ENCODE data around the gene MAN2A1. TPM values are rescaled to one million over a fixed set of nuclear protein-coding genes. Genes with fewer than 3 reads are reported as not detected.
A peak's percentile ranks its signal among the peaks of the same experiment; 100 is the strongest.

The MAN2A1 gene
- total RNA-seq, 1 donor from 2014 or later: 66.2 TPM

DNA sequence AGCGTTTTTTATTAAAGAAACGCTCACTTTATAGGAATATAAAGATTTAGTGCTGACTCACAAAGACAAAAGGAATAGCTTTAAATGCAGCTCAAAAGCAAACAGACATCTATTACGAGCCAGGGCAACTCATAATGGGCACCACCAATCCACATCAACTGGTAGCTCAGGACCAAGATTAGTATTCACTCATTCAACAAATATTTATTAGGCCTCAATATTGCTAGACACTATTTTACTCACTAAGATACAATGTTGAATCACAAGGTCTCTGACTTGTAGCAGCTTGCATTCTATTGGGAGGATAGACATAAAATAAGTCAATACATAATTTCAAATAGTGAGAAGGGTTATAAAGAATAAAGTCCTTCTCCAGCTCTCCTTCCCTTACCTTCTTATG, 8.0 kb upstream of the MAN2A1 start:
- no peak for DNase-seq (ENCODE audit: low read depth)

DNA sequence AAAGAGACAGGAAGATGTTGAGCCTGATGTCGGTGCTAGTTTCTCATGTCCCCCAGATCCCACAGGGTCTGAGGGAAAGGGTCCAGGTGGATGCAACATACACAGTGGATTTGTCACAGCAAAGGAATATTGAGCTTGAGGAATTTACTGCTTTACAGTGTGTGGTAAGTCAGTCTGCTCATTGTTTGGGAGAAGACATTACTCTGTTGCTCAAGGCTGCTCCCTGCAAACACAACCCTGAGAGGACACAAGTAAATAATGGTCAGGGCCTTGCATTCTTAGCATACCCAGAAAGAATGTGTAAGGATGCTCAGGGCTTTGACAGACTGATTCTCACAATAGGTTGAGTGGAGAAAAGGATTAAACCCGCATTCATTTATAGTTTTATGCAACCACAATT, 7.3 kb upstream of the MAN2A1 start:
- DNase-seq (ENCODE audit: low read depth): peak; percentile 63

DNA sequence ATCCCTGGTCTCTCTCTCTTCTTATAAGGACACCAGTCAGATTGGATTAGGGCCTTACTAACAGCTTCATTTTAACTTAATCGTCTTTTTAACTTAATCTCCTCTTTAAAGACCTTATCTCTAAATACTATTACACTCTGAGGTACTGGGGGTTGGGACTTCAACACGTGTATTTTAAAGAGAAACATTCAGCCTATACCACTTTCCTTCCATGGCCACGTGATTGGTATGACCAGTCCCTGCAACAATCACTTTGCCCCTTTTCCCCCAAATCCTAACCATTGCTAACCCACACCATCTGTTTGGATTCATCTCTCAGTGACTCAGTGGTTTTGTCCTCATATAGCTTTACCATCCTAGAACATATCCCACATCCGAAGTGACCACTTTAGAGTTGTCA, 3.8 kb upstream of the MAN2A1 start:
- DNase-seq (ENCODE audit: low read depth): no peak

DNA sequence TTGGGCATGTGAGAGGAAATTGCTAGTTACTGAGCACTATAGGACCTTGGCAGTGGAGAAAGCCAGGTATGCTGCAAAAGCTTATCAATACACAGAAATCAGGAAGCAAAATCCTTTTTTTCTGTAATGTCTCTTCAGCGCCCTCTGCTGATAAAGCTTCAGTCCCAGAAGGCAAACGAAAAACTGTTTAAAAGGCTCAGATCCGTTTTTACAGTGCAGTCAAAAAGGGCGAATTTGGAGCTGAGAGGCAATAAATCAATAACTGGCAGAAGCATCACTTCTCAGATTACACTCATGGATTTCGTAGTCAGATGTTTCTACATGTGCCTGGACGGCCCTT, 1.1 kb upstream of the MAN2A1 start:
- DNase-seq (ENCODE audit: low read depth): peak; percentile 46

DNA sequence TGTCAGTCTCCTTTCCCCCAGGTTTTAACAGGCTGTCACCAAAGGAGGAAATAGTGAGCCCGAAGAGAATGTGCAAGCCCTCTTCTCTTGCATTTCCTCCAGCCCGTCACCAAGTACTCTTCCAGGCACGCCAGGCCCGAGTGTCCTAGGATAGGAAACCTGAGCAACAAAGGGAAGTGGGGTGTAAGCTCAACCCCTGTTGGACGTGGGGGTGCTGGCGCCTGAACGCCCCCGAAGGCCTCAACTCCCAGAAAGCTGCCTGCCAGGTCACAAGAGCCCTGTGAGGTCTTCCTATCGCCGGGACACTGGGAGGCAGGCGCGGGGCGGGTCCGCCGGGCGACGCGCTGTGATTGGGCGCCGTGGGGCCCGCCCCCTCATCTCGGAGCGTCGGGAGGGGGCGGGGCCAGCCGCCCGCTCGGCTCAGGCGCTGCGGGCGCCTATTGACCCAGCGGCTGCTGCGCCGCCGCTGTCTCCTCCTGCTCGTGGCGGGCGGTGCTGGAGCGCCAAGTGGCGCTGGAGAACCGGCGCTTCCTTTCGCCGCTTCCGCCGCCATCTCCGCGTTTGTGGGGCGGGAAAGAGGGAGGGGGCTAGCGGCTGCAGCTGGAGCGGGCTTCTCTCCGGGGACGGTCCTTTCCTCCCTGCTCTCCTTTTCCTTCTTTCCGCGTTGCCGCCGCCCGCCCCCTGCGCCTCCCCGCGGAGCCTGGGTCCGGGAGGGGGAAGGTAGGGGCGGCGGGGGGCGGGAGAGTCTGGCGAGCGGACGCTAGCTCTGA, 572 bp upstream of the MAN2A1 start:
- DNase-seq (ENCODE audit: low read depth): peak; percentile 67

DNA sequence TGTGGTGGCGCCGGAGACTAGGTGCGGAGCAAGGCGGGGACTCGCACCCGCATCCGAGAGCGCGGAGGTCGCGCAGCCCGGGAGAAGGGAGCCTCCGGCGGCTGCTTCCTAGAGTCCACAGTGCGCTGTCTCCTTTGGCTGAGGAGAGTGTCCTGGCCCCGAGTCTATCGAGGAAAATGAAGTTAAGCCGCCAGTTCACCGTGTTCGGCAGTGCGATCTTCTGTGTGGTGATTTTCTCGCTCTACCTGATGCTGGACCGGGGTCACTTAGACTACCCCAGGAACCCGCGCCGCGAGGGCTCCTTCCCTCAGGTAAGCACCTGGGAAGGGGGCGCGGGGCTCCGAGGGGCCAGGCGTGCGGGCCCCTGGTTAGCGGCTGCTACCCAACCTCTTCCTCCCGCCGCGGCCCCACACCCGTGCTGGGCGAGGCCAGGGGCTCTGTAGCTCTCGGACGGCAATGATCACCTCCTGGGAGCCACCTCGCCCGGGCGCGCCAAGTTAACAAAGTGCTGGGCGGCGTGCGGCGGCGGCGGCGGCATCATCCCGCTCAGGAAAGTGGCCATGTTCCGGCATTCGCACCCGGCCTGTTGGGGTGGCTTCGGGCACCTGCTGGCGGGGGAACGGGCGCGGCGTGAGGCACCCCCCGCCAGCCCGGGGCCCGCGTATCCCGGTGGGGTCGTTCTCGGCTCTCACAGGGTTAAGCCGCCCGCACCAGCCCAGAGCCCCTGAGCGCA, 681 bp downstream of the MAN2A1 start:
- DNase-seq (ENCODE audit: low read depth): no peak

DNA sequence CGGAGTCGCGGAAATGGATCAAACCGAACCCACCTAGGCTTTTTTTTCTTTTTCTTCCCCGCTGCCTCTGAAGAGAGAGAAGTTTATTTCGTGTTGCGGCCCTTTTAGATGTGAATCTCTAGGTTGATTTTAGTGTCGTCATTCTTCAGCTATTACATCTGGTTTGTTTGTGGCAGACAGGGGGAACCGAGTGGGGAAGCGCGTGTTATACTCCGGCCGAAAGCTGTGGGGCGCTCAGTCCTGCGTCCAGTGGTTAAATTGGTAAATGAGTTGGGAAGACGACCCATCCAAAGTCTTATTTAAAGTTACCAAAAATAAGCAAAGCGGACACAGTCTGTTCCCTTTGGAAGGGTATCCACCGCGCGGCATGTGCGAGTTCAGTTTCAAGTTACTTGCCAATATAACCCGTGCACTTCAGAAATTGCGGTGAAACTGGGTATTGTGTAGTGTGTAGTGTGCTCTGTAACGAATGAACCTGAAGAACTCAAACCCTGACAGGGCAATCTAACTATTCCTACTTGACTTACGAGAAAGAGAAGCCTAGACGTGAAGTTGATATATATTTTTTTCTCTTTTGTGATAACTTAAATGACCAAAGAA, 1.3 kb downstream of the MAN2A1 start:
- DNase-seq (ENCODE audit: low read depth): peak; percentile 73

DNA sequence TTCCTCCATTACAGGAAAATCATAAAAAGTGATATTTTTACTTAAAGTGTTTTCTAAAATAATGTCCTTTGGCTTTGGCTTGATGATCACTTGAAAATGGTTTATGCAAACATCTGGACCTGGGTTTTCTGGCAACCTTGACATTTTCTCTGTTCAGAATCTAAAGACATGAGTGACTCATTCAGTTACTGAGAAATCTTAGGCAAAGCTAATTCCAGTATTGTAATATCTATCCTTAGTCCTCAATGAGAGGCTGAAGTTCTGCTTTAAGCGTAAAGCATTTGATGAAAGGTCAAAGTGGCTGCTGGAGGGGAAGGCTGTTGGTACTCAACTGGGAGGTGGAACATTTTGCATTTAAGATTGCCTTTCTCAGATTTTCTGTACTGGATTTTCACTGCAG, 2.3 kb downstream of the MAN2A1 start:
- peak; percentile 62 for DNase-seq (ENCODE audit: low read depth)

DNA sequence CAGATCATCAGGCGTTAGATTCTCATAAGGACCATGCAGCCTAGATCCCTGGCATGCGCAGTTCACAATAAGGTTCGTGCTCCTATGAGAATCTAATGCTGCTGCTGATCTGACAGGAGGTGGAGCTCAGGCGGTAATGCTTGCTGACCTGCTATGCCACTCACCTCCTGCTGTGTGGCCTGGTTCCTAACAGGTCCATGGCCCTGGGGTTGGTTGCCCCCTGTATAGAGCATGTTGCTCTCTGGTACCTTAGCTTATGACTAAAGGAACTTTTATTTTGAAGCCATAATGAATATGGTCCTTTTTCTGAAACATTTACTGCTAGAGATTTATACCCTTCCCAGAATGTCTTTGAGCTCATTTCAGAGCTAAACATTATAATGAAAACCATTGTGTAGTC, 3.1 kb downstream of the MAN2A1 start:
- DNase-seq (ENCODE audit: low read depth): no peak

DNA sequence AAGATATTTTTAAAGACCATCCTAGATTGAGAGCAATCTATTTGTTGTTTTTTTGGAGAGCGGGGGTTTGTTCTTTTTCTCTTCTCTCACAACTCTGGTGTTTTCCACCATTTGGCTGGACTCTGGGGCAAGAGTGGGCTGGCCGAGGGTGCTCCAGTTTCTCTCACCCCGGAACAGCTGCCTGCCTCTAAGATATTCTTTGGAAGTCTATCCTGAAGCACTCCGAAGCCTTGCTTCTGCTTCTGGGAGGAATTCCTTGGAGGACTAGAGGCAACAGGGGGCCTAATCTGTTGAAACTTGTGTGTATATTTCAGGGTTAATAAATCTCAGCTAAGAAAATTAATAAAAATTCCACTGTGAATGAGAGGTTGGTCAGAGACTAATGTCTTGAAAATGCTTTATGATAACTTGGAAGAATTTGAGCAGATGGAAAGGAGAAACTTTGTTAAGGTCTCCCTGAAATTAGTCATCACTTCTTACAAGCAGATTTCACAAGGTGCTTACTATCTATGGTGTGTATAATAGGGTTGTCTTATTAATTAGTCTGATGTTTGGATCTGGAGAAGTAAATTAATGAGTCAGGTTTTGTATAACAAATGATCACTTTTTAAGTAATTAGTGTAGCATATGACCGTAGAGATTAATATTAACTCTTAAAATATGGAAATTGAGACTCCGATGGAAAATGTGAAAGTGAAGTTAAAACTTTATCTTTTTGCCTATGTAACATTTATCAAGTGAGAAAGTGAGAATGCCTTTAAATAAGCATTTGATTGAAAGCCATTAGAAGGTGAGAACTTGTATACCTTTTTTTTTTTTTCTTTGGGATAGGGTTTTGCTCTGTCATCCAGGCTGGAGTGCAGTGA, 4.0 kb downstream of the MAN2A1 start:
- DNase-seq (ENCODE audit: low read depth): no peak

DNA sequence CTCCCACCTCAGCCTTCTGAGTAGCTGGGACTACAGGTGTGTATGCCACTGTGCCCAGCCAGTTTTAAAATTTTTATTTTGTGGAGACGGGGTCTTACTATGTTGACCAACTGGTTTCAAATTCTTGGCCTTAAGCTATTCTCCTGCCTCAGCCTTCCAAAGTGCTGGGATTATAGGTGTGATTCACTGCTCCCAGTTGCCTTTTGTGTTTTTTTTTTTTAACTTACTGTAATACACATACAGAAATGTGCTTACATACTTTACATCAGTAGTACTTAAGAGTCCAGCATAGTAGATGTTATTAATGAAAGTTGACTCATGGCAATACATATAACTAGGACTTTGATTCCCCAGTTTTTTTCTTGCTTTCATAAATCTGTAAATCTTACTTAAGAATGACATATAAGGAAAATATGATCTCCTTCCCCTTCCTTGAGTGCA, 4.7 kb downstream of the MAN2A1 start:
- peak; percentile 44 for DNase-seq (ENCODE audit: low read depth)

DNA sequence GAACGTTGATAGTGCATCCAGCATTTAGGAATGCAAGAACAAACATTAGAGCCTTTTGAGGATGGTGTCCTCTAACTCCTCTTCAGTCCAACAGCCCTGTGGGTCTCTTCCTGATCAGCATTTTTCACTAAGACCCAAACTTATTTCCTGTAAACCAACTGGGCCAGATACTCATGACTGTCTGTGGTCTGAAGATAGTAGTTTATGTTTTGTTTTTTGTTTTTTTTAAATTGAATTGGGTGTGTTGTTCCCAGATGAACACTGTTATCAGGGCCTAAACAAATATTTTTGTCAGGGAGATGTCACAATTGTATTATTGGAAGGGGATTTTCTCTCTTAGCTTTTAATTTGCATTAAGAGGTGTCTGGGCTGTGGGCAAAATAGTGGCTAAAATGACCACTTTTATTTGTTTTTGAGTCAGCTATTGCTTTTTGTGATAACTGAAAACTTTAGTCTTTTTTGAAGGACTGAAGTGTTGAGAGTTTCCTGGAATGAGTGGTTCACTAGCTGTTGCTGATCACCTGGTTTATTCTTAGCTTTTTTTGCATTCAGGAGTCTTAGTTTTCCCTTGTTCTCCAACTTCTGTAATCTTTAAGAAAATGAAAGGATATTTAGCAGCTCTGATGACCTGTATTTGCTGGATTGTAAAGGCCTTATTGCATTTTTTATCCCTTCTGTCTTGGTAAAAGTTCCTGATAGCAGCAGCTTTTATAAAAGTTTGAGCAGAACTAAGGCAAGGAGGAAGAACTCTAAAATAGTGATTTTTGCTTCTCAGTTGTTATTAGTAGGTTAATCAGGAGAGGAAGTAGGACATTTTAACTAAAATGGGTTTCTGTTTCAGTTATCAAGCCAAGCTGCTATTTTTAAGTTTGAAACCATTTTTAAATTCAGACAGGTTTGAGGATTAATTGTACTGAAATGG, 5.5 kb downstream of the MAN2A1 start:
- no peak for DNase-seq (ENCODE audit: low read depth)

DNA sequence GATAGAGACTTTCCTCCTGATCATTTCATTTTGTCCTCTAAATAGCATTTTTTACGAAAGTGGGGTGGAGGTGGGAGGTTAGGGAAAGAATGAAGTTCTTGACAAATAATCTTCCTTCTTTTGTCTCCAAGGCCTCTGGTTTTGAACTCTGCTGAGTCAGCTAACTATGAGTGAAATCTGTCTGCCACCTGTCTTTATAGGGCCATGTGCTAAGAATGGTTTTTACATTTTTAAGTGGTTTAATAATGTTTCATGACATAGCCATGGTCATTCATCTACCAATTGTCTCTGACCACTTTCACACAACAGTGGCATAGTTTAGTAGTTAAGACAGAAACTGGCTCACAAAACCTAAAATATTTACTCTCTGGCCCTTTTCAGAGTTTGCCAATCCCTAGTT, 7.6 kb downstream of the MAN2A1 start:
- DNase-seq (ENCODE audit: low read depth): no peak

DNA sequence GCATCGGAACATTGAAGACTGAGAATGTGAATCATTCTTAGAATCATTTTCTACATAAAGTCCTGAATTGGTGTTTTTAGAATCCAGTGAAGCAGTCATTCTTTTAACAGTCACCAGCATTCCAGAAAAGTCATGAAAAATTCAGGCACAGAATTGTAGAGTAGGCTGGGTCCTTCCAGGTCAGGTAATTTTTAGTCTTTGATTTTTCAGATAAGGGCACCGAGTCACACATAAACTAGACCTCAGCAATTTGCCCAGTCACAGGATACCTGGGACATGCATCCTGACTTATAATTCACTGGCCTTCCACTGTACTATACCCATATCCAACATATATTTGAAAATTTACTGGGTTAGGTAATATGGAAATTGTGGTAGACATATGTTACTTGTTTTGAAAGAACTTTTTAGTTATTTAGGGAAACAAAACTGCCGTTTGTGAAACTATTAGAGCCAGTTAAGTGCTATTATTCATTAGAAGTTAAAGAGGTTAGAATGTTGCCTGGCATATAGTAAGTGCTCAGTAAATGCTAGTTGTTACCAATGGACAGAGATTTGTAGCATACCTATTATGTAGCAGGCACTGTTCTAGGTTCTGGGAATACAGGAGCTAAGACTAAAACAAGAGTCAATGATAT, 10.9 kb downstream of the MAN2A1 start:
- DNase-seq (ENCODE audit: low read depth): no peak

DNA sequence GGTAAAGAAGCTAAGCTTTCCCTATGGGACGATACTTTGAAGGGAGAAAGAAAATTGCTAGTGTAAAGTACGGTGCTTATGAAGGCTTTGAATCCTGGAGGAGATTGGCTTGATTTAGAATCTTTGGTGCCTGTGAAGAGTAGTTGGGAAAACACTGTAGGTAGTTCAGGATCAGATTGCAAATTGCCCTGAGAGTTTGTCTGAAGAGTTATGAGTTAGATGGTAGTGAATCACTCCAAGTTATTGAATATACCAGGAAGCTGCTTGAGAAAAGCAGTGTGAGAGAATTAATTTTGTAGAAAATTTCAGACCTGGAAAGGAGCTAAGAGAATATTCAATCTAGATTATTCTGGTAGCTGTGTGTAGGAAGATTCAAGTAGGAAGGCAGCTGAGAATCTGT, 11.5 kb downstream of the MAN2A1 start:
- DNase-seq (ENCODE audit: low read depth): peak; percentile 58

DNA sequence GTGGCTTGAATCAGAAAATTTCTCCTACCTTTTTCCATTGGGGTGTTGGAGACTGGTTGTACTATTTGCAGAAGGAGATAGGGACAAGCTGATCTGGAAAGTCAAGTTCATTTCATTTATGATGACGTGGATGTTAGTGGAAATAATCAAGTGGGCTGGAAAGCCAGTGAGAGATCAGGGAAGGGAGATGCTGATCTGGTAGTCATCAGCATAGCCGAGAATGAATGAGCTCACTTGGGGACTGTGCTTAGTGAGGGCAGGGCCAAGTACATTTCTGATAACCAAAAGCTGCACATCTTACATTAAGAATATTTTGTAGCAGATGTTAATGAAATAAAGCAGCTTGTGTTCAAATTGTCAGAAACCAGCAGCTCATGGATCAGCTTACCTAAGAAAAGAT, 12.1 kb downstream of the MAN2A1 start:
- no peak for DNase-seq (ENCODE audit: low read depth)

DNA sequence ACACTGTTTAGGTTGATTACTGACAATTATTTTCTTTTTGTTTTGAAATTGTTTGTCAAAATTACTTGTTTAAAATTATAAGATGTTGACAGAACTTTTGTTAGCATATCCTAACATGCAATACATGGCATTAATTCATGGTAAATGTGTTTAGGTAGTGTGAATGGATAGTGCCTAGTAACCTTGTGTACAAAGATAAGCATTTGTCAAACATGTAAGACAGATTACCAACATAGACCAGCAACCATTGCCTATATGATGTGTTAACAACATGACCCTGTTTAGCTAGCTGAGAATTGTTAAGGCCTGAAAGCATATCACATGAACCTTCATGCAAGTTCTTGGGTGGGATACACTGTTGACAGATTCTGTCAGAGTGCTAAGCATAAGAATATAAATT, 13.4 kb downstream of the MAN2A1 start:
- no peak for DNase-seq (ENCODE audit: low read depth)

DNA sequence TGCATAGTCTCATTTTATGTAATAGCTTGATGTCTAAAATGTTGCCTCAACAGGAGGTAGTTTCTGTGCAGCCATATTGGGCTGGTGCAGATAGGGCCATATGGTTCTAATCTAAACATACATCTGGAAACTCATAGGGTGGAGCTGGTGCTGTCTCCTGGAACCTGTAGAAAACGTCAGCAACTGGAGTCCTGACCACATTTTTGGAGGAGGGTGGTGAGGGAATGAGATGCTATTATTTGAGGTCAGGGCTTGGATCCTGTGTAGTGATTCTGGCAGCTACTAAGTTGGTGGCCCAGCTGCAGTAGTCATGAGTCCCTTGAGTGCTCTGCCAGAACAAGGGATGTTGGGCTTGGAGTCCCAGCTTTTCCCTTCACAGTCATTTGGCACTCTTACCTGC, 14.1 kb downstream of the MAN2A1 start:
- no peak for DNase-seq (ENCODE audit: low read depth)

DNA sequence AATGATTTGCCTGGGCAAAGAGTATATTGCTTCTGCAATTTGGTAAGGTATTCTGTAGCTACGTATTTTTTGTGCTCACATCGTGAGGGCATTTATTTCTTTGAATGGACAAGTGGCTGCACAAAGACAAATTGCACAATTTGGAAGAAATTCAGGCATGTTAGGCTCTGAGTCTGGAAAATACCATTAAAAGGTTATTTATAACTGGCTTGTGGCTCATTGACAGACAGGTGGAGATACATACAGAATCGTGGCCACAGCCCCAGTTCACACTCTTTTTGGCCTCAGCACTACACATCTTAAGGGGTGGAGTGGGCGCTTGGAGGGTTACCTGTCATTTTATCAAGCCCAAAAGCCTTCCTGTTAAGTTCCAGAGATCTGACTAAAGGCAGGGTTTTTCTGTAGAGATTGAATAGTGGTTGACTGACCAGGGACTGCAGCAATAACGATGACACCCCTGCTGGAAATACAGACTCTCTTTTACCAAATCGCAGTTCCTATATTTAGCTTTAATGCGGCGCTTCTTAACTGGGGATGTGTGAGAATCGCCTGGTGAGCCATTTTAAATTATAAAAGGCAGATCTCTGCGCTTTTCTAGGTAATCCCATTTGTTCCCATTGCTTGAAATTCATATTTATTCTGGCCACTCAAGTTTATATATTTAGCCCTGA, 14.7 kb downstream of the MAN2A1 start:
- no peak for DNase-seq (ENCODE audit: low read depth)

DNA sequence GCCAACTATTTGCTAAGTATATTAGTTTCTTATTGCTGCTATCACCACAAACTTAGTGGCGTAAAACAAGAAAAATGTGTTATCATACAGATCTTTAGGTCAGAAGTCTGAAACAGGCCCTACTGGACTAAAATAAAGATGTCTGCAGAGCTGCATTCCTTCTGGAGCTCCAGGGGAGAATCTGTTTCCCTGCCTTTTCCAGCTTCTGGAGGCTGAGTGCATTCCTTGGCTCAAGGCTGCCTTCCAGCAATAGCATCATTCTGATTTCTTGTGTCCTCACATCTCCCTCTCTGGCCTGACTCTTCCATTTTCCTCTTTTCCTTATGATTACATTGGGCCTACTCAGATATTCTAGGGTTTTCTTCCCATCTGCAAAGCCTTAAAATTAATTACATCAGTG, 15.9 kb downstream of the MAN2A1 start:
- no peak for DNase-seq (ENCODE audit: low read depth)

Data from renal cortical epithelial cell (primary cell).